Measurements from ENCODE around the gene PIK3C3. TPM values are rescaled to one million over a fixed set of nuclear protein-coding genes. Genes with fewer than 3 reads are reported as not detected.

Gene PIK3C3
- total RNA-seq, 3 donors from 2014 or later: 33.4 to 70.4 (median 45.9) TPM

- Histone ChIP-seq H3K4me3 (no peak overlapping the region), H3K9me3 (no peaks in the 10 kb centered on the region), H3K36me3 (no peaks in the 10 kb centered on the region), H3K27me3 (no peaks in the 10 kb centered on the region), H3K27ac (no peak overlapping the region), H3K4me1 (no peaks in the 10 kb centered on the region)
- no peak for DNase-seq (ENCODE audit: low spot score in 2 of 2)
- TF ChIP-seq POLR2AphosphoS5 (IDR thresholded peaks at IDR 0.05) (no peak), CTCF (IDR thresholded peaks at IDR 0.05) (no peak), POLR2A (IDR thresholded peaks at IDR 0.05) (no peak)
- intact Hi-C loops (cut with DNase I; ENCODE audit: low total_unique reads): no loop called here
Observed at GRCh38 chr18:42080340-42080739, 125.3 kb downstream of the PIK3C3 start.

DNA sequence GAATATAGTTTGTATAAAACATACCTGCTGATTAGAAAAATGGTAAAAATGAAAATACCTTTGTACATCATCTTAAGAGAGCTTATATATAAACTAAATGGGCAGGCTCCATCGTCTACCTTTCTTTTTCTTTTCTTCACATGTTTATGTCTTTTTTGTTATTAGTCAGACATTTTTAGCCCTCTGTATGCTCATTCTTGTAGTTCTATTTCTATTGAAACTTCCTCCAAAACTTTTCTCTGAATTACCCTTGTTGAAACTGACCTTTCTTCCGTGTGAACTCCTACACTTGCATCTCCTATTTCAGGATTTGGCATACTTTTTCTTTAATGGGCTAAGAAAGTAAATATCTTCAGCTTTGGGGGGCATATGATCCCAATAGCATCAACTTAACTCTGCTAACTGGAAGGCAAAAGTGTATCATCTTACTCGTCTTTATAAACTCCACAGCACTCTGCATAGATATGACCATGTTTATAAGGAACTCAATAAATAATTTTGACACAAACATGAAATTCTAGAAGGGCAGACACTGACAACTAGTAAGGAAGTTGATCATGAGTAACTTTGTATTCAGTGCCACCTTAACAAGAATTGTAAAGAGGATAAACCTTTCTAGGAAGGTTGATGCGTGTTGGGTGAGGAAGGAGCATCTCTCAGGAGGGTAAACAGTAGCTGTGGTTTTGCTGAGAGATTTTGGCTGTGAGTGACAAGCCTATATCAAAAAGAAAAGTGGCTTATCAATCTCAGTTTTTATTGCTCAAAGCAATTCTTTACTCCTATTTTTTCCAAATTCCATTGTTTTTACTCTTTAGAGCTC, 127.6 kb downstream of the PIK3C3 start:
- Histone ChIP-seq H3K36me3 (no peaks in the 10 kb centered on the region), H3K27ac (no peak overlapping the region)
- intact Hi-C loops (cut with DNase I; ENCODE audit: low total_unique reads): no loop called here

GRCh38 chr18:42086288-42086687, 131.3 kb downstream of the PIK3C3 start:
- H3K9me3 ChIP-seq: no peaks in the 10 kb centered on the region
- H3K4me1 ChIP-seq: no peaks in the 10 kb centered on the region
- no peak overlapping the region for H3K4me3 ChIP-seq
- no peaks in the 10 kb centered on the region for H3K36me3 ChIP-seq
- no peak overlapping the region for H3K27ac ChIP-seq
- no peak for DNase-seq (ENCODE audit: low spot score in 2 of 2)
- no peaks in the 10 kb centered on the region for H3K27me3 ChIP-seq
- no peak for TF ChIP-seq POLR2A (IDR thresholded peaks at IDR 0.05)
- intact Hi-C loops (cut with DNase I; ENCODE audit: low total_unique reads): no loop called here

More for the DNA sequence above, 127.6 kb downstream of the PIK3C3 start:
- Histone ChIP-seq H3K4me3 (no peak overlapping the region), H3K9me3 (no peaks in the 10 kb centered on the region), H3K4me1 (no peaks in the 10 kb centered on the region), H3K27me3 (no peaks in the 10 kb centered on the region)
- TF ChIP-seq POLR2AphosphoS5 (IDR thresholded peaks at IDR 0.05) (no peak), CTCF (IDR thresholded peaks at IDR 0.05) (no peak)
- DNase-seq (ENCODE audit: low spot score in 2 of 2): no peak

GRCh38 chr18:42087235-42087634, 132.2 kb downstream of the PIK3C3 start:
- H3K9me3 ChIP-seq: no peaks in the 10 kb centered on the region
- no peaks in the 10 kb centered on the region for H3K27me3 ChIP-seq
- no peak overlapping the region for H3K27ac ChIP-seq
- no peaks in the 10 kb centered on the region for H3K4me1 ChIP-seq
- no peaks in the 10 kb centered on the region for H3K36me3 ChIP-seq
- TF ChIP-seq CTCF (IDR thresholded peaks at IDR 0.05) (no peak), POLR2AphosphoS5 (IDR thresholded peaks at IDR 0.05) (no peak), POLR2A (IDR thresholded peaks at IDR 0.05) (no peak)
- H3K4me3 ChIP-seq: no peak overlapping the region
- no peak for DNase-seq (ENCODE audit: low spot score in 2 of 2)
- intact Hi-C loops (cut with DNase I; ENCODE audit: low total_unique reads): no loop called here

- no peak for DNase-seq (ENCODE audit: low spot score in 2 of 2)
- TF ChIP-seq POLR2AphosphoS5 (IDR thresholded peaks at IDR 0.05) (no peak), POLR2A (IDR thresholded peaks at IDR 0.05) (no peak), CTCF (IDR thresholded peaks at IDR 0.05) (no peak)
- Histone ChIP-seq H3K27me3 (no peaks in the 10 kb centered on the region), H3K27ac (no peak overlapping the region), H3K9me3 (no peaks in the 10 kb centered on the region), H3K4me3 (no peak overlapping the region), H3K36me3 (no peaks in the 10 kb centered on the region), H3K4me1 (no peaks in the 10 kb centered on the region)
- intact Hi-C loops (cut with DNase I; ENCODE audit: low total_unique reads): no loop called here
Observed at GRCh38 chr18:42087876-42088275, 132.8 kb downstream of the PIK3C3 start.

All from breast epithelium (tissue), 4 donors.